Measurements from ENCODE around the gene GPAM.
A peak's percentile ranks its signal among the peaks of the same experiment; 100 is the strongest.

Gene GPAM

GRCh38 chr10:112184052-112184371, 447 bp upstream of the GPAM start:
- DNase-seq (ENCODE audit: low read depth) = peak; percentile 89

GRCh38 chr10:112182784-112183328, 709 bp downstream of the GPAM start:
- no peak for DNase-seq (ENCODE audit: low read depth)

- no peak for DNase-seq (ENCODE audit: low read depth)
These were observed 6.3 kb downstream of the GPAM start for GRCh38 chr10:112177247-112177646.

GRCh38 chr10:112176543-112176942, 7.0 kb downstream of the GPAM start:
- DNase-seq (ENCODE audit: low read depth) = no peak

- DNase-seq (ENCODE audit: low read depth) = no peak
These were observed 8.2 kb downstream of the GPAM start for GRCh38 chr10:112175409-112175808.

- no peak for DNase-seq (ENCODE audit: low read depth)
These were observed 10.4 kb downstream of the GPAM start for GRCh38 chr10:112173206-112173605.

- no peak for DNase-seq (ENCODE audit: low read depth)
These were observed 14.8 kb downstream of the GPAM start for GRCh38 chr10:112168733-112169132.

GRCh38 chr10:112166800-112167199, 16.8 kb downstream of the GPAM start:
- DNase-seq (ENCODE audit: low read depth) = no peak

- DNase-seq (ENCODE audit: low read depth) = no peak
These were observed 21.6 kb downstream of the GPAM start for GRCh38 chr10:112161757-112162518.

- DNase-seq (ENCODE audit: low read depth) = no peak
These were observed 22.7 kb downstream of the GPAM start for GRCh38 chr10:112160834-112161233.

GRCh38 chr10:112159469-112159868, 24.1 kb downstream of the GPAM start:
- DNase-seq (ENCODE audit: low read depth) = no peak

GRCh38 chr10:112151524-112152039, 32.0 kb downstream of the GPAM start:
- no peak for DNase-seq (ENCODE audit: low read depth)

- no peak for DNase-seq (ENCODE audit: low read depth)
These were observed 35.2 kb downstream of the GPAM start for GRCh38 chr10:112148331-112148730.

GRCh38 chr10:112146799-112147198, 36.8 kb downstream of the GPAM start:
- no peak for DNase-seq (ENCODE audit: low read depth)

GRCh38 chr10:112145263-112145662, 38.3 kb downstream of the GPAM start:
- no peak for DNase-seq (ENCODE audit: low read depth)

- no peak for DNase-seq (ENCODE audit: low read depth)
These were observed 40.1 kb downstream of the GPAM start for GRCh38 chr10:112143420-112143819.

- no peak for DNase-seq (ENCODE audit: low read depth)
These were observed 42.3 kb downstream of the GPAM start for GRCh38 chr10:112141292-112141691.

- peak; percentile 58 for DNase-seq (ENCODE audit: low read depth)
These were observed 43.2 kb downstream of the GPAM start for GRCh38 chr10:112140110-112140970.

GRCh38 chr10:112139176-112139575, 44.4 kb downstream of the GPAM start:
- DNase-seq (ENCODE audit: low read depth) = no peak

- DNase-seq (ENCODE audit: low read depth) = peak; percentile 32
These were observed 46.2 kb downstream of the GPAM start for GRCh38 chr10:112137154-112137987.

GRCh38 chr10:112136486-112137153, 46.9 kb downstream of the GPAM start:
- no peak for DNase-seq (ENCODE audit: low read depth)

All from amniotic epithelial cell (primary cell).